Activated CD4-positive, alpha-beta memory T cell treated with anti-CD3 and anti-CD28 coated beads for 36 hours (primary cell): Measurements from ENCODE around the gene PLXNB3. TPM values are rescaled to one million over a fixed set of nuclear protein-coding genes. Genes with fewer than 3 reads are reported as not detected.

Source experiments
- CTCF ChIA-PET: fragments of 350-600 bp; sonication (Branson Sonifier 250); formaldehyde crosslinking; loops from one replicate; lab custom pipeline; 2021; ENCODE audit warnings: antibody characterized with exemption, inconsistent platforms; lab: Charles Lee
- POLR2A ChIA-PET: fragments of 350-600 bp; sonication (Branson Sonifier 250); formaldehyde crosslinking; loops from one replicate; lab custom pipeline; 2021; ENCODE audit warnings: antibody characterized with exemption; lab: Charles Lee
- DNase-seq: peaks from one replicate; pipeline ENCODE4 v3.0.0-alpha.2; 2020
- H3K27ac Mint-ChIP-seq: one replicate; pipeline ENCODE4 v1.8.0; 2021; ENCODE audit warnings: mixed read lengths
- H3K27me3 Mint-ChIP-seq: one replicate; pipeline ENCODE4 v1.8.0; 2021; ENCODE audit warnings: mixed read lengths
- H3K36me3 Mint-ChIP-seq: one replicate; pipeline ENCODE4 v1.8.0; 2021; ENCODE audit warnings: mixed read lengths
- H3K4me1 Mint-ChIP-seq: one replicate; pipeline ENCODE4 v1.8.0; 2021; ENCODE audit warnings: low read depth, mixed read lengths
- H3K4me3 Mint-ChIP-seq: one replicate; pipeline ENCODE4 v1.8.0; 2021; ENCODE audit warnings: mild to moderate bottlenecking, mixed read lengths
- H3K9me3 Mint-ChIP-seq: one replicate; pipeline ENCODE4 v1.8.0; 2021; ENCODE audit warnings: mixed read lengths
- intact Hi-C: fragments of 100-400 bp; cut with micrococcal nuclease; formaldehyde crosslinking; loops from one replicate; pipeline ENCODE4 v1.15.1; 2023
- total RNA-seq, 2 experiments: library from RNA; stranded (reverse); gene quantifications; one replicate each; pipeline ENCODE4 v1.2.3, GENCODE V29; 2021

The PLXNB3 gene
- total RNA-seq, 2 experiments from 2014 or later, result 0.29 to 0.69 TPM

DNA sequence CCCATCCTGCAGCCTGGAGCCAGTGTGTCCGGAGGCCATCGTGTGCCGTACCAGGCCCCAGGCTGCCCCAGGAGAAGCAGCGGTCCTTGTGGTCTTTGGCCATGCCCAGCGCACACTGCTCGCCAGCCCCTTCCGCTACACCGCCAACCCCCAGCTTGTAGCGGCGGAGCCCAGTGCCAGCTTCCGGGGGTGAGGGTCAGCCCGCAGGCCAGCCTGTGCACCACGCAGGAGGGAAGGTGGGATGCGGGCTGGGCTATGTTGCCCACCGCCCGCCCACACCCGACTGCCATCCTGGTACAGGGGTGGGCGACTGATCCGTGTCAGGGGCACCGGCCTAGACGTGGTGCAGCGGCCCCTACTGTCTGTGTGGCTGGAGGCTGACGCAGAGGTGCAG is 9.2 kb downstream of the PLXNB3 start:
- POLR2A ChIA-PET, result no interaction called here
- H3K4me1 Mint-ChIP-seq, result no peaks in the 10 kb centered on the region
- H3K9me3 Mint-ChIP-seq, result no peaks in the 10 kb centered on the region
- no peaks in the 10 kb centered on the region for H3K27me3 Mint-ChIP-seq
- H3K4me3 Mint-ChIP-seq, result no peak overlapping the region
- CTCF ChIA-PET, result no interaction called here
- H3K27ac Mint-ChIP-seq, result no peak overlapping the region
- H3K36me3 Mint-ChIP-seq, result no peaks in the 10 kb centered on the region
- intact Hi-C loops, result no loop called here
- no peak for DNase-seq

GRCh38 chrX:153773741-153774575 is 9.9 kb downstream of the PLXNB3 start:
- ChIA-PET POLR2A (no interaction called here), CTCF (no interaction called here)
- no peak for DNase-seq

DNA sequence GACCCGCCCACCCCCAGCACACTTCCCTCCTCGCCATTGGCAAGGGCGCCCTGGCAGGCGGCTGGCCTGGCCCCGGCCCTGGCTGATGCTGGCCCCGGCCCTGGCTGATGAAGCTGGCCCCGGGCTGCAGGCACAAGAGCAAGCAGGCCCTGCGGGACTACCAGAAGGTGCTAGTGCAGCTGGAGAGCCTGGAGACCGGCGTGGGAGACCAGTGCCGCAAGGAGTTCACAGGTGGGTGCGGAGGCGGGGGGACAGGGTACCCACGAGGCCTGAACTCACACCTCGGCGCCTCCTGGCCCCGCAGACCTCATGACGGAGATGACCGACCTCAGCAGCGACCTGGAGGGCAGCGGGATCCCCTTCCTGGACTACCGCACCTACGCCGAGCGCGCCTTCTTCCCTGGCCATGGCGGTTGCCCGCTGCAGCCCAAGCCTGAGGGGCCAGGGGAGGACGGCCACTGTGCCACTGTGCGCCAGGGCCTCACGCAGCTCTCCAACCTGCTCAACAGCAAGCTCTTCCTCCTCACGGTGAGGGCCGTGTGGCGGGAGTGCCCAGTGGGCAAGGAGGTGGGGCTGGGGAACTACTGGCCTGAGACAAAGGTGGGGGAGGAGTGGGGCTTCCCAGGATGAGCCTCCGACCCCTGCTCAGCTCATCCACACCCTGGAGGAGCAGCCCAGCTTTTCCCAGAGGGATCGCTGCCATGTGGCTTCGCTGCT is 10.7 kb downstream of the PLXNB3 start:
- no peak for DNase-seq
- no peak overlapping the region for H3K4me3 Mint-ChIP-seq
- POLR2A ChIA-PET, result no interaction called here
- CTCF ChIA-PET, result no interaction called here
- peaks cover 2% of the 10 kb centered on the region for H3K27me3 Mint-ChIP-seq
- H3K27ac Mint-ChIP-seq, result no peak overlapping the region
- no peaks in the 10 kb centered on the region for H3K36me3 Mint-ChIP-seq
- no peaks in the 10 kb centered on the region for H3K9me3 Mint-ChIP-seq
- no peaks in the 10 kb centered on the region for H3K4me1 Mint-ChIP-seq
- intact Hi-C loops, result no loop called here

More at GRCh38 chrX:153773741-153774575, 9.9 kb downstream of the PLXNB3 start:
- Mint-ChIP-seq H3K27me3 (no peaks in the 10 kb centered on the region), H3K9me3 (no peaks in the 10 kb centered on the region), H3K4me3 (no peak overlapping the region), H3K36me3 (no peaks in the 10 kb centered on the region), H3K27ac (no peak overlapping the region), H3K4me1 (no peaks in the 10 kb centered on the region)
- intact Hi-C loops, result no loop called here

DNA sequence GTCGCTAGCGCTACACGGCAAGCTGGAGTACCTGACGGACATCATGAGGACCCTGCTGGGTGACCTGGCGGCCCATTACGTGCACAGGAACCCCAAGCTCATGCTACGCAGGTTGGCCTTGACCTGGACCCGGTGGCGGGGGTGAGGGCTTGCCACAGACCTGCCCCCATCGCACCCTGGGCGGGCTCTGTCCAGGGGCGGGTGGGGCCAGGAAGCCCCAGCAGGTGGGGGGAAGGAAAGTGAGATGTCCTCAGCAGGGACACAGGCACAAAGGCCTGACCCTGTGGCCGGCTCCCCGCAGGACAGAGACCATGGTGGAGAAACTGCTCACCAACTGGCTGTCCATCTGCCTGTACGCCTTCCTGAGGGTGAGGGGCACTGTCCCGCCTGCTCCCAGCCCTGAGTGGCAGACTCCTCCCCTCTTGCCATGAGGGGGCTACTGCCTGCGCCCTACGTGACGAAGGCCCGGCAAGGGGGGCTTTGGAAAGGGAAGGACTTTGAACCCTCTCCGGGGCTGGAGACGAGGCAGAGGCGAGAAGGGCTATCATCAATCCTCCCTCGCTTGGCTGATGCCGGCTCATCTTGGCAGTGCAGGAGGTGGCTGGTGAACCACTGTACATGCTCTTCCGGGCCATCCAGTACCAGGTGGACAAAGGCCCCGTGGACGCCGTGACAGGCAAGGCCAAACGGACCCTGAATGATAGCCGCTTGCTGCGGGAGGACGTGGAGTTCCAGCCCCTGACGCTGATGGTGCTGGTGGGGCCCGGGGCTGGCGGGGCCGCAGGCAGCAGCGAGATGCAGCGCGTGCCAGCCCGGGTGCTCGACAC is 11.5 kb downstream of the PLXNB3 start:
- H3K27me3 Mint-ChIP-seq, result peaks cover 8% of the 10 kb centered on the region
- POLR2A ChIA-PET, result no interaction called here
- H3K27ac Mint-ChIP-seq, result no peak overlapping the region
- no peaks in the 10 kb centered on the region for H3K36me3 Mint-ChIP-seq
- H3K9me3 Mint-ChIP-seq, result no peaks in the 10 kb centered on the region
- no peak for DNase-seq
- H3K4me1 Mint-ChIP-seq, result peaks cover 3% of the 10 kb centered on the region
- no peak overlapping the region for H3K4me3 Mint-ChIP-seq
- CTCF ChIA-PET, result no interaction called here
- intact Hi-C loops, result no loop called here

DNA sequence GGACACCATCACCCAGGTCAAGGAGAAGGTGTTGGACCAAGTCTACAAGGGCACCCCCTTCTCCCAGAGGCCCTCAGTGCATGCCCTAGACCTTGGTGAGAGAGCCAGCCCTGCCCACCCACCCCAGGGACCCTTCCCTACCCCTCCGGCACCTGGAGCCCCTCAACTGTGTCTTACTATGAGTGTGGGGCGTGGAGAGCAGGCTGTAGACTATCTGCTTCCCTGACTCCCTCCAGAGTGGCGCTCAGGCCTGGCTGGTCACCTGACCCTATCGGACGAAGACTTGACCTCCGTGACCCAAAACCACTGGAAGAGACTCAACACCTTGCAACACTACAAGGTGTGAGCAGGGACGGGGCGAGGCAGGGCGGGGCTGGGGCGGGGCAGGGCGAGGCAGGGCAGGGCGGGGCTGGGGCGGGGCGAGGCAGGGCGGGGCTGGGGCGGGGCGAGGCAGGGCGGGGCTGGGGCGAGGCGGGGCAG is 12.1 kb downstream of the PLXNB3 start:
- ChIA-PET CTCF (no interaction called here), POLR2A (no interaction called here)
- Mint-ChIP-seq H3K9me3 (no peaks in the 10 kb centered on the region), H3K27ac (no peak overlapping the region), H3K36me3 (no peaks in the 10 kb centered on the region), H3K4me1 (peaks cover 3% of the 10 kb centered on the region), H3K27me3 (peaks cover 8% of the 10 kb centered on the region), H3K4me3 (no peak overlapping the region)
- intact Hi-C loops, result no loop called here
- DNase-seq, result no peak

GRCh38 chrX:153776611-153777045 is 12.6 kb downstream of the PLXNB3 start:
- Mint-ChIP-seq H3K36me3 (no peaks in the 10 kb centered on the region), H3K27ac (no peak overlapping the region), H3K27me3 (peaks cover 8% of the 10 kb centered on the region), H3K4me3 (no peak overlapping the region), H3K9me3 (no peaks in the 10 kb centered on the region), H3K4me1 (peaks cover 3% of the 10 kb centered on the region)
- POLR2A ChIA-PET, result no interaction called here
- intact Hi-C loops, result no loop called here
- no peak for DNase-seq
- CTCF ChIA-PET, result no interaction called here

DNA sequence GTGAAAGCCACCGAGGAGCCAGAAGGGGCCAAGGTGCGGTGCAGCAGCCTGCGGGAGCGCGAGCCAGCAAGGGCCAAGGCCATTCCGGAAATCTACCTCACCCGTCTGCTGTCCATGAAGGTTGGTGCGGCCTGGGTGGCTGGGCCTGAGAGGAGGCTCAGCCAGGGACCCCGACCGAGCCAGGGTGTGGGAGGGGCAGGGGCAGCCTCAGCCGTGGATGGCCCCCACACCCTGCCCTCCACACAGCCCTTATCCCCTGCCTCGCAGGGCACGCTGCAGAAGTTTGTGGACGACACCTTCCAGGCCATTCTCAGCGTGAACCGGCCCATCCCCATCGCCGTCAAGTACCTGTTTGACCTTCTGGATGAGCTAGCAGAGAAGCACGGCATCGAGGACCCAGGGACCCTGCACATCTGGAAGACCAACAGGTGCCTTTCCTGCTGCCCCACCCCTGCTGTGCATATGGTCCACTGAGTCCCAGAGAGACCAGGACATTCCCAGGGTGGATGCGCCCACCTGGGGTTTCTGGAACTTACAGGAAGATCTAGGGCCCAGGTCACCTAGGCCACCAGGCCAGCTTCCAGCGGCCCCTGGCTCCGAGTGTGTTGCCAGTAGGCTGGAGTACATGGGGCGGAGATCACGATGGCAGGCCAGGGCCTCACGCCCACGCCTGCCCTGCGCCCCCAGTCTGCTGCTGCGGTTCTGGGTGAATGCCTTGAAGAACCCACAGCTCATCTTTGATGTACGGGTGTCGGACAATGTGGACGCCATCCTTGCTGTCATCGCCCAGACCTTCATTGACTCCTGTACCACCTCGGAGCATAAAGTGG is 13.4 kb downstream of the PLXNB3 start:
- peaks cover 3% of the 10 kb centered on the region for H3K4me1 Mint-ChIP-seq
- POLR2A ChIA-PET, result no interaction called here
- H3K27me3 Mint-ChIP-seq, result peaks cover 8% of the 10 kb centered on the region
- H3K4me3 Mint-ChIP-seq, result no peak overlapping the region
- intact Hi-C loops, result no loop called here
- no peaks in the 10 kb centered on the region for H3K9me3 Mint-ChIP-seq
- no peaks in the 10 kb centered on the region for H3K36me3 Mint-ChIP-seq
- CTCF ChIA-PET, result no interaction called here
- DNase-seq, result no peak
- H3K27ac Mint-ChIP-seq, result no peak overlapping the region

DNA sequence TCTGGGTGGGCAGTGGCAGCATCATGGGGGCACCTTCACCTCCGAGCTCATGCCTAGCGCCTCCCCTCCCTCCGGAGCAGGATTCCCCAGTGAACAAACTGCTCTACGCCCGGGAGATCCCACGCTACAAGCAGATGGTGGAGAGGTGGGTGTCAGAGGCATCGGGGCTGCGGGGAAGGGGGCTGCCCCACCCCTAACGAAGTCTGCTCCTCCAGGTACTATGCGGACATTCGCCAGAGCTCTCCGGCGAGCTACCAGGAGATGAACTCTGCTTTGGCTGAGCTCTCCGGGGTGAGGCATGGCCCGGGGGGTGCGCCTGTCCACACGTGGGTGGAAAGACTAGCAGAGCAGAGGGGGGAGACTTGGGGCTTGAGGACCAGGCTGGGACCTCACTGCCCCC is 14.1 kb downstream of the PLXNB3 start:
- Mint-ChIP-seq H3K27me3 (peaks cover 8% of the 10 kb centered on the region), H3K36me3 (no peaks in the 10 kb centered on the region), H3K4me3 (no peak overlapping the region), H3K4me1 (peaks cover 3% of the 10 kb centered on the region), H3K9me3 (no peaks in the 10 kb centered on the region), H3K27ac (no peak overlapping the region)
- POLR2A ChIA-PET, result no interaction called here
- intact Hi-C loops, result no loop called here
- DNase-seq, result no peak
- CTCF ChIA-PET, result no interaction called here

DNA sequence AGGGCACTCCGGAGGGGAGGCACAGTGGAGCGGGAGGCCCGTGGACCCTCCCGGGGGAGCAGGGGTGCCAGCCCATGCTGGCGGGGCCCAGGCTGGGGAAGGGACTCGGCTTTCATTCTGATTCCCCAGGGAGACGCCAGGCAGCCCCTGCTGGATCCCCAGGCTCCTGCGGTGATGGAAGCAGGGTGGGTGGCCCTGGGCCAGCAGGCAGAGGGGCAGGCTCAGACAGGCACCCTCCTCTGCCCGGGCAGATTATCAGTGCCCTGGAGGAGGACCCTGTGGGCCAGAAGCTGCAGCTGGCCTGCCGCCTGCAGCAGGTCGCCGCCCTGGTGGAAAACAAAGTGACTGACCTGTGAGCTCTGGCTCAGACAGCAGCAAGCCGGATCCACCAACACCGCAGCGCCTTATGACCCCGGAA is 14.6 kb downstream of the PLXNB3 start:
- Mint-ChIP-seq H3K27ac (no peak overlapping the region), H3K9me3 (no peaks in the 10 kb centered on the region), H3K27me3 (peaks cover 8% of the 10 kb centered on the region), H3K36me3 (no peaks in the 10 kb centered on the region), H3K4me1 (peaks cover 3% of the 10 kb centered on the region), H3K4me3 (no peak overlapping the region)
- ChIA-PET CTCF (no interaction called here), POLR2A (no interaction called here)
- intact Hi-C loops, result no loop called here
- DNase-seq, result no peak

- H3K27me3 Mint-ChIP-seq, result peaks cover 8% of the 10 kb centered on the region
- CTCF ChIA-PET, result no interaction called here
- no peak overlapping the region for H3K27ac Mint-ChIP-seq
- intact Hi-C loops, result no loop called here
- H3K4me3 Mint-ChIP-seq, result no peak overlapping the region
- POLR2A ChIA-PET, result no interaction called here
- no peak for DNase-seq
- no peaks in the 10 kb centered on the region for H3K36me3 Mint-ChIP-seq
- H3K9me3 Mint-ChIP-seq, result no peaks in the 10 kb centered on the region
- H3K4me1 Mint-ChIP-seq, result peaks cover 3% of the 10 kb centered on the region
These were observed 16.0 kb downstream of the PLXNB3 start for GRCh38 chrX:153779891-153780677.
